Right renal pelvis (tissue), 4 donors: ENCODE data around the gene XRRA1. TPM values are rescaled to one million over a fixed set of nuclear protein-coding genes. Genes with fewer than 3 reads are reported as not detected.

Experiments used
- DNase-seq, 4 donors: peaks; one replicate each; pipeline ENCODE4 v3.0.0-alpha.2; 2013; ENCODE audit warnings: low read depth in 4 of 4, low spot score in 3 of 4, missing footprints in 1 of 4
- polyA plus RNA-seq, 4 donors: library from polyadenylated mRNA; unstranded; fragments of 120-200 nt; gene quantifications; one replicate each; pipeline ENCODE4 v1.2.1, GENCODE V29; 2013; ENCODE audit not compliant: insufficient read length in 4 of 4

The XRRA1 gene
- polyA plus RNA-seq, 4 donors = 7.6 to 14.7 (median 13.8) TPM

DNA sequence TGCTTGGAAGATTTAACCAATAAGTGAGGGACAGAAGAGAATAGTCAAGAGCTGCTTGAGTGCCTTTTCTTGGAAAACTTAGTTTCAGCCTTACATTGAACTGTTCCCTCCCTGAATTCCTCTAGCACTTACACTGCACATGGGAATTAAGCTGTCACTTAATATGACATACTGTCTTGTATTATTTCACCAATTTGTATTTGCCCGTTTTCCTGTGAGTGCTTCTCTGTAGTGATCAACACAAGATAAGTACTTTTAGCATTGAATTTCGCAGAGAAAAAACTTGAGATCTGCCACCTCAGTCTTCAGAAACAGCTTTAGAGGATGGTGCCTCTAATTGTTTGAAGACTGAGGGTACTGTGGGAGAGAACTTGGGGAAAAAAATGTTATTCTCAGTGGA is 3.9 kb upstream of the XRRA1 start:
- DNase-seq = no peak

DNA sequence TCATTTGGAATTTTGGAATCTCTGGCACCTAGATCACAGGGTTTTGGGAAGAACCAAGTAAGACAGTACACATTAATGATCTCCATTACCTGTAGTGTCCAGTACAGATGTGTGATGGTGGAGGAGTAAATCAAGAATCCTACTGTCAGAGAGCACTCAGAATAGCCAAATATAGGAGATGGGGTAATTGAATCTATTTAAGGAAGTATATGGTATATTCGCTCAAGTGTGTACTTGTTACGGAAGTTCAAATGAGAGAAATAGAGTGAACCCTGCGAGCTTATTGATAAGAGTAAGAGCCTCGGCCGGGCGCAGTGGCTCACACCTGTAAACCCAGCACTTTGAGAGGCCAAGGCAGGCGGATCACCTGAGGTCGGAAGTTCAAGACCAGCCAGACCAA is 2.3 kb upstream of the XRRA1 start:
- DNase-seq = no peak

DNA sequence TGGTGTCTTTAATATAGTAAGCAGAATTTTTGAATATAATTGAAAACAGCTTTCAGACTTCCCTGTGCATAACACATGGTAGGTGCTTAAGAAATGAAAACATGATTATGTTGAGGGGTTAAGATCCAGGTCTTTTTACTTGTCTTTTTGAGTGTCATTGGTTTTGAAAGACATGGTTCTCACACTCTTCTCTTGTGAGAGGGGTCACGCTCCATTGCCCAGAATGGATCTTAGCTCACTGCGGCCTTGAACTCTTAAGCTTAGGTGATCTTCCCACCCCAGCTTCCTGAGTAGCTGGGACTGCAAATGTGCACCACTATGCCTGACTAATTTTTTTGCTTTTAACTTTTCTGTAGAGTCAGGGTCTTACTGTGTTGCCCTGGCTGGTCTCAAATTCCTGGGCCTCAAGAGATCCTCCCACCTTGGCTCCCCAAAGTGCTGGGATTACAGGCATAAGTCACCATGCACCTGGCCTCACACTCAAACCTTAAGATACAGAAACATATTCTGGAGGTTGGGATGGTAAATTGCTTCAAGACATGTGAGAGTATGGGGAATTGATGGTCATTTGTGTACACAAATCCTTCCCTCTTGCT is 1.6 kb upstream of the XRRA1 start:
- DNase-seq = no peak

DNA sequence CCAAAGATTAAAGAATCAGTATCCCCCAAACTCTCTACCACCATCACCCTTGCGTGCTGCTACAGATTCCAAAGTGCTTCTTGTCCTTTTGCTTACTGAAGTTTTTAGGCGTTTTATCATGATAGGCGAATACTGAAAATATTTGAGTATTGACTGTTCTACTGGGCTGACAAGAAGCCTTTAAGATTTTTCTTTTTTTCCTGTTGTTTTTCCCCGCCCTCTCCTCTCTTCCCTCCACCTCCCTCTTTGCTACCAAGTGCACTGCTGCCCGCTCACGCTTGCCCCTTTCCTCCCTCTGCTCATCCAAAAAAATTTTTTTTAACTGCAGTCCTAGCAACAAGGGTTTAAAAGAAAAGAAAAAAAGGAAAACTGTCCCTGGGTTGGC is 854 bp upstream of the XRRA1 start:
- DNase-seq = no peak

DNA sequence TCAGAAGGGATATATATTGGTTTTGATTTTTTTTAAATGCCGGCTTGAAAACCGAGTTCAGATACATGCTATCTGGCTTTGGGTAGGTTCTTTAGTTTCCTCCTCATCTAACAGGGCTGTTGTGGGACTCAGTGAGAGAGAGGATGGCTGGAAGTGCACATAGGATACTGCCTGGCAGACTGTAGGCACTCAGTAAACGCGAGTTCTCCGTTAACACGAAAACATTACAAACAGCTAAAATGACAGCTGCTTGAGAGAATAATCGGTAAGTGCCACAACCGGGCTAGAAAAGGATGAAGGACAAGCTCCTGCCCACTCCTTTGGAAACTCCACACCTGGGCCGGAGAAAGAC is 369 bp downstream of the XRRA1 start:
- no peak for DNase-seq

DNA sequence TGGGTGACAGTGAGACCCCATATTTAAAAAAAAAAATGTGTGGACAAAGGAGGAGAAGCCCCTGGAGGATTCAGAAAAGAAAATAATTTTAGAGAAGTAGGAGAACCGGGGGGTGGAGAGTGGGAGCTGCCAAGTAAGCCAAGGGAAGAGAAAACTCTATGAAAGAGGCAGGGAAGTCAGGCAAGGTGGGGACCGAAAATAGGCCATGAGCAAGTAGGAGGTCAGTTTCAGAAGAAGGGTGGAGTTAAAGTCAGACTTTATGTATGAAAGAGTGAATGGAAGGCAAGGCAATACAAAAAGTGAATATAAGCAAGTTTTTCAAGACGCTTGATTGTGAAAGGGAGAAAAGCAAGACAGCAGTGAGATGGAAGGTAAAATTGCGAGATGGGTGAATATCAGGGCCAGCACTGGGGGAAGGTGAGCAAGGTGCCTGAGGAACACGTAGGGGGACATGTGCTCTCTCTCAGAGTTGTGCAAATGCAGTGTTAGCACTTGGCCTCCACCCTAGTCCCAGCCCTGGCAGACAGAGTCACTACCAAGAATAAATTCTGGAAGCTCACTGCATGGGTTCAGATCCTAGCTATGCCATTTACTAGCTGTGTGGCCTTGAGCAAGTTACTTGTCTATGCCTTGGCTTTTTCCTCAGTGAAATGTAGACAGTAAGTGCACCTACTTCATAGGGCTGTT is 6.7 kb downstream of the XRRA1 start:
- DNase-seq = no peak

DNA sequence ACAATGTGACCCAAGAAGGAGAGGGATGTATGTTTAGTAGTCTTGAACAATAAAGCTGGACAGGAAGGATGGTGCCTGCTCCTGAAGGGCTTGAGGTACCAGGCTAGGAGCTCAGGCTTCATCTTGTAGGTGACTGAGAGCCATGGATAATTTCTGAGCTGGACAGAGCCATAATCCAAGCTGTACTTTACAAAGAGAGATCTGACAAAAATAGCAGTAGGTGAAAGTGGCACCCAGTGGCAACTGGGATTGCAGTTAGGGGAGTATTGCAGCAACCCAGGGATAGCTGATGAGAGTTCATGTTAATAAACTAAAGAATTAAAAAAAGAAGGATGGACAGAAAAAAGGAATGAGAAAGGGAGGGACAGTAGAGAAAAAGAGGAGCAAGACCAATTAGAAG is 7.4 kb downstream of the XRRA1 start:
- DNase-seq = no peak

DNA sequence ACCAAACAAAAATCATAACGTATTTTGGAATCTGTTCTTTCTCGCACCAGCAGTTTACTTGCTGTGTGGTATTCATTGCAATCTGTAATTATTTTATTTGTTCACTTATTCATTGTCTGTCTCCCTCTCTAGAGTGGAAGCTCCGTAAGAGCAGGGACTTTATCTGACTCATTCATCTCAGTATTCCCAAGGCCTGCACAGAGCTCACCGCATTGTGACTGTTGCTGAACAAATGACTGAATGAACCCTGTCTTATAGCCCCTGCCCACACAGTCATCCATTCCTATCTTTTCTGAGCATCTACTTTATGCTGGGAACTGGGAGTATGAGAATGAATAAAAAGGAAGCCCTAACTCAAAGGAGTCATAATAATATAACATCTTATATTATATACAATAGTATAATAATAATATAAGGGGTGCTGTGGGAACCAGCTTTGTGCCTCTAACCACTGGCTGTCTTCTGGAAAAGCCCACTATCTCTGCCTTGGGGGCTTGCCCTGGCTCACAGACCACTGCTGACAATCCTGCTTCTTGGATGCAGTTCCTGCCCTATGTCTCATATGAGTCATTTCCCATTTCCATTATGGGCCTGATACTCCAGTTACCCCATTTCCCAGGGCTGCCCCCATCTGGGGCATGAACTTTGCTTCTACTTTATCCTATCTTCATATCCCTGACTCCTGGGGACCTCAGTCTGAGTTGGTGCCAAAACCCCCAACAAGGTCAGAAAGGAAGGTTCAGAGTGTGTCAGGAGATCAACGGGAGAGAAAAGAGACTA is 11.0 kb downstream of the XRRA1 start:
- no peak for DNase-seq

DNA sequence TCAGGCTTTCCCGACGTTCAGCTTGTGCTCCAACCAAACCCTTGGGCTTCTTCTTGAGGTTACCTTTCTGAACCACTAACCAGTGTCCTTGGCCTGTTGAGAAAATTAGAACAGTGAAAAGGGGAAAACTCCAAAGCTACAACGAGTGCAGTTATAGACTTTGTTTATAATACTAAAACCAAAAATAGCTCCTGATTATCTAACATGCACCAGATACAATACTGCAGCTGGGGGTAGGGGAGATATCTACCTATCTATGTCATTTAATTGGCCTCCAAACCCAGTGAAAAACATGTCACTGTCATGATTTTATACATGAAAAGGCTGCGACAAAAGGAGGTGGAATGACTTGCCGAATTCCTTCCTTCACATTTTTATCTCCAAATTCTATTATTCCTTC is 11.9 kb downstream of the XRRA1 start:
- DNase-seq = no peak

DNA sequence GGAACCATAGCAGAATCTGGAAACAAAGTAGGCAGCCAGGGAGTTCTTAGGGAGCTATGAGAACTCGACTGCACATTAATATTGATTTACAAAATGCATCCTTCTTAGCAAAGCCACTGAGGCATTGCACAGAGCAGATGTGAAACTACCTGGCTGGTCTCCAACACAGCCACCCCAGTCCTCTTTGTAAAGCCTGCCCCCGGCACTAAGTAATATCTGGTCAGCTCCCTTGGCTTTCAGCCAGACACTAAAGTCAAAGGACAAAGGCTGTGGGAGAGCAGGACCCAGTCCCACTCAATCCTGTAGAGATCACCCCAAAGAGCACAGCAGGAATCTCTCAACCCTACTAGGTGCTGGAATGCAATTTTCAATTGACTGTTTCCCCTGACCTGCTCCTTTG is 12.8 kb downstream of the XRRA1 start:
- no peak for DNase-seq

DNA sequence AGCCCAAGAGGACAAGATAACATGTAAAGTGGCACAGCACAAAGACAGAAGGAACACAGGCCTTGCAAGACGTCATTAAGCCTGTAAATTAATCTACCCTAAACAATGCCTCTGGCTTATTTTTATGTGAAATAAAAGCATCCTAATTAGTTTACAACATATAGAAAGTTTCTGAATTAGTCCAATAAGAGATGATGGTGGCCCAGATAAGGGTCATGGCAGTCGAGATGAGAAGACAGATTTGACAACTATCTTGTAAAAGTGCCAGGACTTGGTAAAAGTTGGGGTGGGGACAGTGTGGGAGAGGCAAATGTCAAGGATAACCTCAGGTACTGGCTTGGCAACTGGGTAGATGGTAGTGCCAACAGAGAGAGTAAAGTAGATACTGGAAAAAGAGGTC is 13.6 kb downstream of the XRRA1 start:
- DNase-seq = no peak

DNA sequence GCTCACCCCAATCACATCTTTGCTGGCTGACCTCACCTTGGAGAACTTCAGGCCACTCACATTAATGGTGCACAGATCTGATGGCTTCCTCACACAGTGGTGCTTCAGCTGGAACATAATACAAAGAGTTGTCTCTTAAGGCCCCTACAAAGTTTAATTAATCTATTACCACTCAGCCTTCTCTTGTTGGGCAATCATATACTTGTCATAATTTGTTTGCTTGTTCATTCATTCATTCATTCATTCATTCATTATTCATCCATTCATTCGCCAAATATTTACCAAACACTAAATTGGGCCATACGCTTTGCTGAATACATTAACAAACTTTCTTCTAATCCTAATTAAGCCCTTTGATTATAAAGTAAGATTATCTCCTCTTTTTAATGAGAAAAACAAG is 15.1 kb downstream of the XRRA1 start:
- DNase-seq = no peak

DNA sequence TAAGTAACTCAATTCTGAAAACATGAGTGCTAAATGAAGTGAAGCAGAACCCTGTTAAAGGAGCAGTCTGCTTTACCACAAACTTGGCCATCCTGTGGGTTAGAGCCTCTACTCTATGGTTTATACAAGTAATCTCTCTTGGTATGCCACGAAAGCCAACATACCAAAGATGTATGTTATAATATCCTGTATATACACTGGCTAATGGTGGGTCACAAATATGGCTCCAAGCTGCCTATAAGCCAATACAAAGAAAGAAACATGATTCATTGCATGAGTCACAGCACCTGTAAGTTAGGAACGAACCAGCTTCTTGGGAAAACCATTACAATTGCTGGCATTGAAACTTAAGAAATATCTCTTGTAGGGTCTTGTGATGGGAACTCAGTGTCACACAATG is 16.1 kb downstream of the XRRA1 start:
- no peak for DNase-seq

DNA sequence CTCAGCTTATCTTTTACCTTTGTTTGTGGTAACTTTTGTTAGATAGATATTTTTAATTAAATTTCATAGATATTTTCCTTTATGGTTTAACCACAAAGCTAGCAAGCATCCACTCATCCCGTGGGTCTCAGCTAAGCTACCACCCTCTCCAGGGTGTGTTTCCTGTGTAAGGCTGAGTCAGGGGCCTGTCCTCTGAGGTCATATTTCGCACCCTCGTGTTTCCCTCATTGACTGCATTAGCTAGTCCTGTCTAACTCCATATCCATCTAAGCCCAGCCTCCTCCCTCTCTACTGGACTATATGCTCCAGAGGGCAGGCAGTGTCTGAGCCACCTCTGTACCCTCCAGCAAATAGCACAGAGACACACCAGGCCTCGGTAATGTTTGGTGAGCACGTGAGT is 16.7 kb downstream of the XRRA1 start:
- no peak for DNase-seq

DNA sequence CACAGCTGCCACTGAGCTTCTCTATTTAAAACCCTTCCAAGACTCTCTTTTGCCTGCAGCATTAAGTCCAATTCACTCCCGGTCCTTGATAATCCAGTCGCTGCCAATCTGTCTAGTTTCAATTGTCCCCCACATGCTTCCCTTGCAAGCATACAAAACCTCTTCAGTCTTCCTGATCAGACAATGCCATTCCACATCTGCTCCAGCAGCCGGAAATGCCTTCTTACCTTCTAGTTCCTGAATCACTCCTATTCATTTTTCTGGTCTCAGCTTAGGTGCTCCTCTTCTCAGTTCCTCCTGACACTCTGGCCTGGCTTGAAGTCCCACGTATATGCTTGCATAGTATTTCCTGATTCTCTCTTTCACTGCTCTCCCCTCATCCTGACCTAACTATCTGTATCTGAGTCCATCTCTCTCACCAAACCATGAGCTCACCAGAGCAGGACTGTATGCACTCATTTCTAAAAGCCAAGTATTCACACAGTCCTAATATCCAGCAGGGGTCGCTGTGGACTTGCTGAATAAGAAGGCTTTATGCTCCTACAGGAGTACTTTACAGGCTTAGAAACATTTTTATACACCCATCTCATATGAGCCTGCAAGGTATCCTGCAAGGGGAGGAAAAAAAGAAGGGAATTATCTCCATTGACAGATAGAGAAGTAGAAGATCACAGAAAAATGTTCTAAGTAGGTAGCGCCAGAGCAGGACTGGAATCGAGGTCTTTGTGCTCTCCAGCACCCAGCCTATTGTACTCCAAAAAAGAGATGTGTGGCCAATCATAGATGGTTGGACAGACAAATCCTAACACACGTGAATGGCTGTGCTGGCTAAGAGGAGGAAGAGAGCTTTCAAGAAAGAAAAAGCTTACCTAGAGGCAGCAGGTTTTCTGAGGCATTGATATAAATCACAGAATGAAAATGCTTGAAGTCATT is 19.2 kb downstream of the XRRA1 start:
- DNase-seq = peak; percentile 69 to 86 (median 80)

DNA sequence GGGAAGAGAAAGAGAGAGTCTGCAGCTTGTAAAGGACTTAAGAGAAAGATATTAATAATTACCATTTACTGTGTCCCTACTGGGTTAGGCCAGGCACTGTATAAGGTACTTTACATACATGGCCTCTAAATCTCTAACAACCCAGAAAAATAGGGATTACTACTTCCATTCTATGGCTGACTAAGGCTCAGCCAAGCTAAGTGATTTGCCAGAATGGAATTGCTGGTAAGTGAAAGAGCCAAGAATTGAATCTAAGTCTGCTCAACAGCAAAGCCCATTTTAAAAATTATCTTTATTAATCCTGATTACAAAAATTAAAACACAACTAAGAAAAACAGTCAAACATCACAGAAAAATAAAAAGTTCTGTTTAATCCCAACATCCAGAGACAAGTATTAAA is 21.4 kb downstream of the XRRA1 start:
- no peak for DNase-seq

DNA sequence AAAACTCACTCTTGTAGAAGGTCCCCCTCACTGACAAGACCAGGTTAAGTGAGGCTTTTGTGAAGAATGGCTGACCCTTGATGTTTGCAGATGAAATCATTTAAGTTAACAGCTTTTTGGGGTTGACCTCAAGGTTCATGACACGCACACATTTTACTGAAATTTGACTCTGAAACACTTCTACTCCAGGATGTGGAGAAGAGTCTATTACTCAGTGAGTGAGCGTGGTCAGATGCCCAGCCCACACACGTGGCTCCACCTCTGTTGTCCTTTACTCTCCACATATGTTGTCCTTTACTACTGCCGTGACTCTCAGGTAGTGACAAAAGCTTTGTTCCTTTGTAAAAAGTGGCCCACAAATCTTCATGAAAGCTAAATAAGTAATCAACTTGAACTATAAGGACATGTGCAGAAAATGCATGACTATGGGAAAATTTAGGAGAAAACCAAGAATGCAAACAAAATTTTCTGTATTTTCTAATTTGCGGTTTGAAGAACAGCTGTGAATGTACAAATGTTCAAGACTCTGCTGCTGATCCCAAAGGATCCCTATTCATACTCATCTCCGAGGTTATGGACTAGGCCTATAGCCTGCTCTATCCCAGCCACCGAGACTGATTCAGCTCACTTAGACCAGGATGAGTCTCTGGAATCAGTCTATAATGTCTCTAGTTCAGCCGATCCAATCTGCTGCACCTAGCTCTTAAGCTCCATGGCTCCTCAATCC is 22.4 kb downstream of the XRRA1 start:
- no peak for DNase-seq

DNA sequence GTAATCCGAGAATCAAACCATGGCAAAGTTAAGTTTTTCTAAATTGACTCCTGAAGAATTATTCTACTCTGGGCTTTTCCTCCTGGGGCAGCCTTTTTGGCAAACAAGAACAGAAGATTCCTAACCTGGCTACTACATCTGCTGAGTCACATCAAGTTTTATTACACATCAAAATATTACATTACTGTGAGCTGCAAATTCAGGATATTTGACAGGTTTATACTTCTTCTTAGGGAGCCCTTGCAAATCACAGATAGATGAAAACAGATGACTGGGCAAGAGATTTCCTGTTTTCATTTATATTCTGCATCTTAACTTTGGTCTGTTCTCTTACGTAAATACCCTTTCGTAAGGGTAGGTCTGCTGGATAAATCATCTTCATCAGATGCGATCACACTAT is 23.6 kb downstream of the XRRA1 start:
- no peak for DNase-seq

DNA sequence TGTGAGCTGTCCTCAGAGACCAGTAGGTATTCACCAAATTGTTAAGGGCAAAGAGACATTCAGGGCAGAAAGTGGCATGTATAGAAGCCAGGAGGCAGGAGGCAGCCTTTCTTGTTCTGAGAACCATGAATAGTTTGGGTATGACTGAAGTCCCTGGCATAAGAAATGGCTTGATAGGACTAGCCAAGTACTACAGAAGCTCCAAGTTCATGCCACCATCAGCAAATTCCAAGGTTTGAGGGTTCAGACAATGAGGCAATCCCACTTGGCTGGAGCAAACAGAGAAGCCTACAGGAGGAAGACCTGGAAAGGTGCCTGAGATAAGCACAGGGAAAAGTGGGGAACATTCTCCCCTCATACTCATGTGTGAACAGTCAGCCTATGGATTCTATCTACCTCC is 25.8 kb downstream of the XRRA1 start:
- no peak for DNase-seq

DNA sequence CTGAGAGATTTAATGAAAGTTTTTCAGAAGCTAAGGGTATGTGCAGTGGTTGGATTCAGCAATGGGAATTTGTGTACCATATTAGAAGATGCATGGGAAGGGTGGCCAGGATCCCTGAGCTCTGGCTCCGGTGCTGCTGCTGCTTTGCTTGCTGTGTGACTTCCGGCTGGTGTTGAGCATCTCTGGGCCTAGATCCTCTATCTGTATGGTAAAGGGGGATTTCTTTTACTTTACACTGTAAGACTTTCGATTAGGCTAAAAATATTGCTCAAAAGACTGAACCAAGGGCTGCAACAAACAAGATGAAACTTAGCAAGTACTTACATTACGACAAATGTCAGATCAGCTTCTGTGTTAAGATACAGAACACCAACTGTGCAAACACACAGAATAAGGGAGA is 39.1 kb downstream of the XRRA1 start:
- DNase-seq = no peak
